GM21367 (cell line): ENCODE results near the gene ST6GALNAC4.
"Not testable (repeated sequence)": the region's sequence is repeated elsewhere in the genome, so short reads cannot be mapped to it uniquely, and the experiment has no call there.

Source experiments
- ATAC-seq: cut with Tn5 transposase; IDR thresholded peaks from one replicate; pipeline ENCODE4 v1.9.1; 2021; ENCODE audit not compliant: unreplicated experiment

Gene ST6GALNAC4

GRCh38 chr9:127895811-127896210 lies 21.0 kb downstream of the ST6GALNAC4 start:
- no peak for ATAC-seq

DNA sequence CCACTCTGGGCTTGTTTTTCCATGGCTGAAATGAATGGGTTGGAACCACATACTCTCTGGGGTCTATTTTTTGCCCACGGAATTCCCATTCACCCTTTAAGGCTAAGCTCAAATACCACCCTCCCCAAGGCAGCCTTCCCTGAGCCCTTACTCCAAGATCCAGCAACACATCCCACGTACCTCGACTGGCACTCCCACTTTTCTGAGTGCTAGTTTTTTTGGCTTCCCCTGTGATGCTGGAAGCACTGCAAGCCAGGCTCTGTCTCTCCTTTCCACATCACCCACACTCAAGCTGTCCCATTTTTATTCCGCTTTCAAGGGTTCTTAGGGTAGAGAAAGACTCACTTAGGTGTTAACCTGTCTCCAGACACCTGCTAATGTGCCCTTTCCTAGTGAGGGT lies 23.4 kb downstream of the ST6GALNAC4 start:
- ATAC-seq, result no peak

DNA sequence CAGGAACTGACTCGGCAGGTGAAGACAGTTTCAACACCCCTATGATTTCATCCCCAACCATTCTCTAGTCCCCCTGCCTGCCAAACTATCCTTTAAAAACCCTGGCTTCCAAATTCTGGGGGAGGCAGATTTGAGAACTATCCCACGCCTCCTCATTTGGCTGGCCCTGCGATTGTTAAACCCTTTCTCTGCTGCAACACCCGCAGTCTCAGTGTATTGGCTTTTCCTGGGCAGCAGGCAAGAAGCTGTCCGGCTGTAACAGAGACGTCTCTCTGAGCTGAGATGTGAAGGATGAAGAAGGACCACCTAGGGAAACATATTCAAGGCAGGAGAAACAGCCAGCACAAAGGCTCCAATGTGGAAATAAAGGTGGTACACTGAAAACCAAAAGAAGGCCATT lies 24.0 kb downstream of the ST6GALNAC4 start:
- no peak for ATAC-seq

DNA sequence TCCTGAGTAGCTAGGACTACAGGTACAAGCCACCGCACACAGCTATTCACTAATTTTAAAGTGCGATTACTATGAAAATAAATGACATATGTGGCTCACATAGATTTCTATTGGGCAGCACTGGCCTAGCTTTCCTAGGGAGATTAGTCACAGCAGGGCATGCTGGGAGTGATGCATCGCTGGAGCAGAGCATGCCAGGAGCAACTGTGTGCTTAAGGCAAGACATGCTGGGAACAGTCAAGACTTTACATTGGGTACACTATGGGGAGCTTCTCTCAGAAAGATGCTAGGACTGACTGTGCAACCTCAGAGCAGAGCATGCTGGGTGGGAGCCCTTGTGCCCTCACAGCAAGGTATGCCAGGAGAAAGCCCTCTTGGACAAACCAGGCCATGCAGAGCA lies 26.8 kb downstream of the ST6GALNAC4 start:
- no peak for ATAC-seq

- no peak for ATAC-seq
Observed at GRCh38 chr9:127887792-127888191, 29.0 kb downstream of the ST6GALNAC4 start.

DNA sequence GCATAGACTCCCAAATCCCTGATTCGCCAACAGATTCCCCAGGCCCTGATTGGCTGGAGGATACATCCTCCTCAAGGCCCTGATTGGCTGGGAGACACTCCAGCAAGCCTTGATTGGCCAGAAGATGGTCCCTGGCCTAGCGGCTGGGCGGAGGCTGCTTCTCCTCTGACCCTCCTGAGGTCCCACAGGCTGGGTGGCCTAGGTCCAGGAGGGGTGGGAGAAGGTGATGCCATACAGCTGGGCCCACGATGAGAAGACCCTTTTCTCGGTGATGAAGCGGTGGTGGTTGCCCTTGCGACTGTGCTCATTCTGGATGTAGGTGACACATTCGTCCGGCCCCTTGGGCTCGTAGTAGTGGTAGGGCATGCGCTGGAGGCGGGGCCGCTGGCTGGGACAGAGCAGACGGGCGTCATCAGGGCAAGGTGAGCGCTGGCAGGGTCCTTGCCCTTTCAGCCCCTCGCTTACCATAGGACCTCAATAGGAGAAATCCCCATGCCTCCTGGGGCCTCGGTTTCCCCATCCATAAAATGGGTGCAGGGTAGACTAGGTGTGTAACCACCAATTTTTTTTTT lies 30.4 kb downstream of the ST6GALNAC4 start:
- no peak for ATAC-seq

GRCh38 chr9:127885508-127886281 lies 31.1 kb downstream of the ST6GALNAC4 start:
- no peak for ATAC-seq

- no peak for ATAC-seq
Observed at GRCh38 chr9:127884976-127885490, 31.8 kb downstream of the ST6GALNAC4 start.

DNA sequence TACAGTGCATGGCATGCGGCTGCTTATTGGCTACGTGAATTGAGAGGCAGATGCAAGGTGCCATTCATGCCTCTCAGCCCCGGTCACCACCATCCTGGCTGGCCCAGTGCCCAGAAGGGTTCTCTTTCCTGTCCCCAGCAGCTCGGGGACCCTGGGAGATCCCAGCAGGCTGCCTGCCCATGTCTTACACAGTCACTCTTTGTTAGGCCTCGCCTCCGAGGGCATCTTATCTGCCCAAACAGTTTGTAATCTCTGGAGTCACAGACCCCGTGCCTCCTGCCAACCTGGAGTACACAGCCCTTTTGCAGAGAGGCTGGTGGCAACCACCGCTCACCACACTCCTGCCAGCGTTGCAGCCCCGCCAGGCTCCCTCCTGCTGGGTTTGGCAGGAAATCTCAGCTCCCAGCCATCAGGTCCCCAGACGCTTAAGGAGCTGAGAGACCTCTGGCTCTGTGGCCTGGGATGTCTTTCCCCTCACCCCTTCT lies 32.4 kb downstream of the ST6GALNAC4 start:
- ATAC-seq, result no peak

- no peak for ATAC-seq
Observed at GRCh38 chr9:127883959-127884358, 32.9 kb downstream of the ST6GALNAC4 start.

DNA sequence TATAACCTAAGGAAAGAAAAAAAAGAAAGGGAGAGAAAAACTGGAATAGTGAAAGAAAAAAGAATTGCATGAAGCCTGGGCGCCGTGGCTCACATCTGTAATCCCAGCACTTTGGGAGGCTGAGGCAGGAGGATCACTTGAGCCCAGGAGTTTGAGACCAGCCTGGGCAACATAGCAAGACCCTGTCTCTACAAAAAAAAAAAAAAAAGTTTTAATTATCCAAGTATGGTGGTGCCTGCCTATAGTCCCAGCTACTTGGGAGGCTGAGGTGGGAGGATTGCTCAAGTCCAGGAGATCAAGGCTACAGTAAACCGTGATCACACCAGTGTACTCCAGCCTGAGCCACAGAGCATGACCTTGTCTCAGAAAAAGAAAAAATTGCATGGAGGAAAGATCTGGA lies 35.1 kb downstream of the ST6GALNAC4 start:
- not testable (repeated sequence) for ATAC-seq

- no peak for ATAC-seq
Observed at GRCh38 chr9:127880143-127880542, 36.7 kb downstream of the ST6GALNAC4 start.

GRCh38 chr9:127878652-127879390 lies 38.0 kb downstream of the ST6GALNAC4 start:
- no peak for ATAC-seq

DNA sequence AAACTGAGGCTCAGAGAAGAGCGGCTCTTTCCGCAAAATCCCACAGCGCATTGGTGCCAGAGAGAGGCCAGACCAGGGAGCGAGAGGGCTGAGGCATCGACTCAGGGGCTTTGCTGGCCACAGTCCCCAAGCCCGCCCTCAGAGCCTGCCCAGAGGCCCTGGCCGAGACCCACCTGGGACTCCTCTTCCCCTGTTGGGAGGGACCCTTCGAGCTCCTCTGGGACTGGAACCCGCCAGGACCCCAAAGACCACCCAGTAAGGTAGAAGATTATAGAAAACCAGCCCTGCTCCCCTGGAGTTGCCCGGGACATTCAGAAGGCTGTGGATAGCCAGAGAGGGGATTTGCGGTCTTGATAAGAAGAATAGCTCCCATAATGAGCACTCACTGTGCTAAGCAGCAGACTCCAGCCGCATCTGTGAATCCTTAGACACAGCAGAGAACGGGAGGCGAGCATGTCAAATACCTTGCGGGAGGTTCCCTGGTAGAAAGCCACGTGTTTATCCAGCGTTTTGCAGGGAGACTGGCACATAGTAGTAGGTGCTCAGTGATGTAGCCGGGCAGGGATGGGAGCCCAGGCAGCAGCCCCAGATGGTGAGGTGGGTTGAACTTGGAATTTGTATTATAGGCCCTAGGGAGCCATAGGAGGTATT lies 38.7 kb downstream of the ST6GALNAC4 start:
- ATAC-seq, result no peak

DNA sequence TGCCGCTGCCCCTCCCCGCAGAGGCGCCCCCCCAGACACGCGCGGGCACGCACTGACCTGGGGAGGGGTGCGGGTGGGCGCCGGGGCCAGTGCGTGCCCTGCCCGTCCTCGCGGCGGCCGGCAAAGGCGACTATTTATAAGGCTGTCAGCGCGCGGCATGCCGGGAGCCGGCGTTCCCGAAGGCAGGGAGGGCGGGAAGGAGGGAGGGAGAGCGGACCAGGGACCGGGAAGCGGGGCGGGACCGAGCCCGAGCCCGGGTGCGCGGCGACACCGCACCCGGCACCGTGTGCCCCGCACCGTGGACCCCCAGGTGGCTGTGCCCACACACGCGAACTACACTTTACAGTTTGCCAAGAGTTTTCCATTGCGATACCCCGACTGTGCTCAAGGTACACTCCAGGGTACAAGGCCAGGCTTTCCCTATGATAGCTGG lies 39.3 kb downstream of the ST6GALNAC4 start, which contains the start of gene AK1:
Gene AK1, minus strand, starts transcription at position 110 of the 433 bp plus-strand sequence. CDS start 3,058 bp downstream, outside the sequence.
- ATAC-seq, result no peak

- ATAC-seq, result no peak
Observed at GRCh38 chr9:127876764-127877562, 39.9 kb downstream of the ST6GALNAC4 start.

GRCh38 chr9:127876026-127876763 lies 40.6 kb downstream of the ST6GALNAC4 start:
- ATAC-seq, result no peak

DNA sequence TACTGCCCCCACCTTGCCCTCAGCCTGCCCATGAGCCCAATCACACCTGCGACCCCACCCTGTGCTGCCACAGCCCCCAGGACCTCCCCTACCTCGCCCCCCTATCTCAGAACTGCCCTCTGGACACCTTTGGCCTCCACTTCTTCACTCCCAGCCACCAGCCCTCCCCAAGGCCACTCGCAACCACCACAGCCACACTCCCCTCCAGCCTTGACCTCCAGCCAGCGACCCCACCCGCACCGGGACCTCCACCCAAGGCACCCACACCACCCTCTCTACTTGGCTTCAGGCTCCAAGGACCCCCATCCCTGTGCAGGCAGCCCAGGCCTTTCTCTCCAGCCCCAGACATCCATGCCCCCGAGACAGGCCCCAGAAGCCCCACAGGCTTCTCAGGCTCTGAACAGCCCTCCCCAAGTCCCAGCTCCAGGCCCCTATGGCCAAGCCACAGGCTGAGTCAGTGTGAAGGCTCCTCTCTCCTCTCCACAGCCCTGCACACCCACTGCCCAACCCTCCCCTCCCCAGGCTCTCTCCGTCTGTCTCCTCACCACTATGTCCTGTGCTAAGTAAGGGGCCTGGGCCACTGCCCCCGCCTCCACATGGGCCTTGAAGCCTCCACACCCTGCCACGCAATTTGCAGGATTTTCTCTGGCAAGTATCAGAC lies 41.4 kb downstream of the ST6GALNAC4 start:
- ATAC-seq, result no peak
